Measurements from ENCODE around the gene ARRDC2.
"Not testable (repeated sequence)": the region's sequence is repeated elsewhere in the genome, so short reads cannot be mapped to it uniquely, and the experiment has no call there.

ARRDC2 gene

DNA sequence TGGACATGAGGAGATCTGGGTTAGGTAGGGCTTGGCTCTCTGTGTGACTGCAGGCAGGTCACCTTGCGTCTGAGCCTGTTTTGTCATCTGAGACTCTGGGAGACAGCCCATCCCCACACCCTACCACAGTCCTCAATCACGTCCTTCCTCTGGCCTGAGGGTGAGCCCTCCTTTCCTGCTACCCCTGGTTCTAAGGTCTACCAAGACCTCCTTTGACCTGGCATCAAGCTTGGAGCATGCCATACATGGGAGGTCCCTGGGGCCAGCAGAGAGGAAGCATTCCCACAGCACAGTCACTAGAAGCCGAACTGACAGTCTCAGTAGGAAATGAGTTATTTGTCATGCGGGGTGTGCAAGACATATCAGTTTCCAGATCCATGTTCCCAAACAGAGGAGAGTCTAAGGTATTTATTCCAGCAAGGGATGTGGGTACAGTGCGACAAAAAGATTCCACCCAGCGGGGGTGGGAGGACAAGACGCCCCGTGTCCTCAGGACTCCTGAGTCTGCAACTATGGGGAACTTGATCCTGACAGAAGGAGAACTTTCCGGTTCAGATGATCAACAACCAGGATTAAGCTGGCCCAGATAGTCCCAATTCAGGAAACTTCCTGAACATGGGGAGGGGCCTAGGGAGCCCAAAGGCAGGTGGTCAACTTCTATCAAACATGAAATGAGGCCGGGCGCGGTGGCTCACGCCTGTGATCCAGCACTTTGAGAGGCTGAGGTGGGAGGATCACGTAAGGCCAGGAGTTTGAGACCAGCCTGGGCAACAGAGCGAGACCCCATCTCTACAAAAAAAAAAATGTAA, 9.5 kb downstream of the ARRDC2 start:
- DNase-seq: no peak

DNA sequence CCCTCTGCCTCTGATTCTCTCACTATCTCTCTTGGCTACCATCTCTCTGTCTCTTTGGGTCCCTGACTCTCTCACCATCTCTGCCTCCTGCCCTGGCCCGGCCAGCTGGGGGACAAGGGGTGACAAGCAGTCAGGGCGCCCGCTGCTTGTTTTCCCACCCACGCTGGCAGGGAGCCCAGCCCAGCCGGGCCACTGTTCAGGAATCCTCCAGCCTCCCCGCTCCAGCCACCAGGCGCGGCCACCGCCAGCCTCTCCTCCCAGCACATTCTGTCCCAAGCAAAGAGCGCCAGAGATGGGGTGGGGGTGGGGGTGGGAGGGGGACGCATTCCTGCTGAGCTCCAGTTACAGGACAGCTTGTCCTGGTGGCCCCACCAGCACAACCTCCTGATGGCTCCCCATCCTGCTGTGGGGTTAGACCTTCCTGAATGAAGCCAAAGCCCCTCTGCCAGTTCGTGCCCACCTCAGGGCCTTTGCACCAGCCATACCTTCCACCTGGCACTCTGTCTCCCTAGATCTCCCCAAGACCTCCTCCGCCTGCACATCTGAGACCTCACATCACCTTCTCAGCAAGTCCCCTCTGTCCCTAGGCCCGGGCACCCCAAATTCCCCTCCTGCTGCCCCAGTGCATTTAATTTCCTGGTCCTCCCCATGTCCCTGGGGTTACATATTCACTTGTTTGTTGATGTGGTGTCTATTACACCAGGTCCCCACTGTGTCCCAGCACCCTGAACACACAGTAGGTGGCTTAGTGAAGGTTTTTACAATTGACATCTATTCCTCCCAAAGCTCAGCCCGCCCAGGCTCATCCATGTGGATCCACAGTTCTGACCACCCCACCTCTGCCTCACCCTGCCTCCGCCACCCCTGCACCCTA, 12.5 kb downstream of the ARRDC2 start:
- DNase-seq: no peak

DNA sequence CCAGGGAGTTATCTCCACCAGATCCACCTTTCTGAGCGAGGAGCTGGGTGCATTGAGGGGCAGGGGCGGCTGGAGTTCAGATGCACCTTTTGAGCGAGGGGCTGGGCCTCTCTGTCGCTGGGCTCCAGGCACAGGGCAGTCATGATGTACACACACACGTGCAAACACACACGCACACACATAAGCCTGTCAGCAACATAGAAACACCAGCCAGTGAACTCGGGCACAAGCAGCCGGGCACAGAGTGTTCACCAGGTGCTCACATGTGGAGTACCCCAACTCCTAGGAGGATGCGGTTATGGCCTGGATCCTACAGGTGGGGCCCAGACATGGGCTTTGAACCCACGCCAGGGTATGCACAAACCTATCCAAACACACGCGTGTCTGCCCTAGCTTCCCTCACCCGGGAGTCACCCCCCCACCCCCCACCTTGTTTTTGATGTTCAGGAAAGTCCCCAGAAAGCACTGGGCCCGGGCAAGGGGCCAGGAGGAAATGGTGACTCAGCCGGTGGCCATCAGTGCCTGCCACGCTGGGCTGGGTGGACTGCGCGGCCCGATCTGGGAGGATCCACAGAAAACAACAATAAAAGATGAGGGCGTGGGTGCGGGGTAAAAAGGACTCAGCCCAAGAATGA, 13.3 kb downstream of the ARRDC2 start:
- peak; percentile 74 for DNase-seq

DNA sequence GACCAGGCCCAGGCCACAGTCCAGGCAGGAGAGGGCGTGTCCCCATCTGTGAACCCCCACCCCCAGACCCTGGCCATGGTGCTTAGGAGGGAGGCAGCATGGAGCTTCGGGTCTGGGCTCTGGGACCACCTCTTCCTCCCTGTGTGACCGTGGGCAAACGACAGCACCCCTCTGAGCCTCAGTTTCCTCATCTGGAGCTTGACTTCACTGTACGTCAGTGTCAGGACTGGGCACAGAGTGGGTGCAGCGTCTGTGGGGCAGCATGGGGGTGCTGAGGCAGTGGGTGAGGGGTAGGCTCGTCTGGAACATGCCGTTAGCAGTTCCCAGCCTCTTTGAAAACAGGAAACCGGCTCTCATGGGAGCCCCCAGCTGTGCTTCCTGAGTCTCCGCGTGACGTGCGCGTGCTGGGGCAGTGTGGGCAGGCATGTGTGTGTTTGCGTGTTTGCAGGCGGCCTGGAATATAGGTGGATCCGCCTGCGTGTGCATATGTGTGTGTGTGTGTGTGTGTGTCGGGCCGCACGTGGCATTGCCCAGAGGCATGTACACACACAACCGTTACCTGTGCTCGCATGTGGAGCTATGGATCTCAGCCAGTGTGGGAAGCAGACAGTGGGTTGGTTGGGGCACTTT, 15.8 kb downstream of the ARRDC2 start:
- peak; percentile 63 for DNase-seq

- DNase-seq: no peak
Observed at GRCh38 chr19:18027151-18027550, 19.2 kb downstream of the ARRDC2 start.

DNA sequence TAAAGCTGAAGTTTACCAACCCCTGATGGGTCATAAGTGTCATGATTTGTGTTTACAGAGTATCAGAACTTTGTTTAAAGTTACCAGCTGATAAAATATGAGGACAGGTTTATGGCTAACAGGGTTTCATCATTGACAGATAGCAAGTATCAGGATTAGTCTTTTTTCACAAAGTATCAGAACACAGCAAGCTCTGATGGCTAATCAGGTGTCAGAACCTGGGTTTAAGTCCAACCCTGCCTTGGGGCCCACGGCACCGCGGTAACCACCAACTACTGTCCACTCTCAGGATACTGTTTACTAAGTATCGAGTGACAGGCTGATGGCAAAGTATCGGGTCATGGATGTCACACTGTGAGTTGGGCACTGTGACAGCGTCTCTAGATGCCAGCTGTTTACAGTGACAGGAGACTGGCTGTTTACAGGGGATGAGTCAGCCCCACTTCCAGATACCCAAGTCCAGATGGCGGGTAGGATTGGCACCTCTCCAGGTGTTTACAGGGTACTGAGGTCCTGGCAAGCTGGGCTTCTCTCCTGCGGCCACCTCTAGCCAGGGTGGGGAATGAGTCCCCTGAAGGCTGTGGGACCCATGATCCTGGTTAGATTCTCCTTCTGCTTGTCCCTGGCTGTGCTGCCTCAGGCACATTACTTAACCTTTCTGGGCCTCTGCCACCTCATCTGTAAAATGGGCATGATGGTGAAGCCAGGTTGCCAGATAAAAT, 21.8 kb downstream of the ARRDC2 start:
- no peak for DNase-seq

GRCh38 chr19:18031401-18031800, 23.4 kb downstream of the ARRDC2 start:
- not testable (repeated sequence) for DNase-seq

- not testable (repeated sequence) for DNase-seq
Observed at GRCh38 chr19:18032102-18032501, 24.1 kb downstream of the ARRDC2 start.

- DNase-seq: no peak
Observed at GRCh38 chr19:18041054-18041453, 33.1 kb downstream of the ARRDC2 start.

GRCh38 chr19:18043676-18044075, 35.7 kb downstream of the ARRDC2 start:
- no peak for DNase-seq

GRCh38 chr19:18044825-18045304, 36.9 kb downstream of the ARRDC2 start:
- peak; percentile 76 for DNase-seq

DNA sequence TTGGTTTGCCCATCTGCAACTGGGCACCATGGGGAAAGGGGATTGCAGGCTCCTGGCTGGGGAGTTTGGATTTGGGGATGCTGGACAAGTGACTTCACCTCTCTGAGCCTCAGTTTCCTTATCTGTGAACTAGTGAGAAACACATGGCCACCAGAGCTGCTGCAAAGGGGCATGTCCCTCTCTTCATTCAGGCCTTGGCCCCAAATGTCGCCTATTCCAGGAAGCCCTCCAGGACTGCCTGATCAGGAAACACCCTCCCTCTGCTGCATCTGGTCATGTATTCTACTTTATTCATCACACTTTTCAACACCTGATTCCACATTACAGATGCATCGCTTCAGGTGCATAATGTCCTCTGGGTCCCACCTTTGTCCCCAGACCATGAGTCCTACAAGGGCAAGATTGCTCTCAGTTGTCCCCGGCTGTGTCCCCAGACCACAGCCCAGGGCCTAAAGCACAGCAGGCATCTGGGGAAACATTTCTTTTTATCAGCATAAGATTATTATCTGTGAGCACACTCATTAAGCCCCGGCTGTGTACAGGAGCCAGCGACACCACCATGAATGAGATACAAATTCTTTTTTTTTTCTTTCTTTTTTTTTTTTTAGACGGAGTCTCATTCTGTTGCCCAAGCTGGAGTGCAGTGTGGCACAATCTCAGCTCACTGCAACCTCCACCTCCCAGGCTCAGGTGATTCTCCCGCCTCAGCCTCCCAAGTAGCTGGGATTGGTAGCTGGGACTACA, 37.5 kb downstream of the ARRDC2 start:
- no peak for DNase-seq

- no peak for DNase-seq
Observed at GRCh38 chr19:18046059-18046718, 38.2 kb downstream of the ARRDC2 start.

DNA sequence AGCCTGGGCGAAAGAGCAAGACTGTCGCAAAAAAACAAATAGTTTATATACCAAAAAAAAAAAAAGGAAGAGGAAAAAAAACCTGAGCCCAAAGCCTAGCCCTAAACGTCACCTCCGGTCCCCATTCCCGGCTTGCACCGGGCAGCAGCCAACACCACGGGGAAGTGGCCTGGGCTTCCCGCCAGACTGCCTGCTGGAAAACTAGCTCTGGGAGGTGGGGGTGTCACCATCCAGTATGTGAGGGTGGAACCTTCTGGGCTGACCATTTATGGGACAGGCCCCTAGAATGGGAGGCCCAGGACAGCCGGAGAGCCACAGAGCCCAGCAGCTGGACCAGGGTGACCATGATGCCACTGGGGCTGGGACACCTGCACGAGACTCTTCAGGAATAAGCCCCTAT, 41.4 kb downstream of the ARRDC2 start:
- DNase-seq: no peak

DNA sequence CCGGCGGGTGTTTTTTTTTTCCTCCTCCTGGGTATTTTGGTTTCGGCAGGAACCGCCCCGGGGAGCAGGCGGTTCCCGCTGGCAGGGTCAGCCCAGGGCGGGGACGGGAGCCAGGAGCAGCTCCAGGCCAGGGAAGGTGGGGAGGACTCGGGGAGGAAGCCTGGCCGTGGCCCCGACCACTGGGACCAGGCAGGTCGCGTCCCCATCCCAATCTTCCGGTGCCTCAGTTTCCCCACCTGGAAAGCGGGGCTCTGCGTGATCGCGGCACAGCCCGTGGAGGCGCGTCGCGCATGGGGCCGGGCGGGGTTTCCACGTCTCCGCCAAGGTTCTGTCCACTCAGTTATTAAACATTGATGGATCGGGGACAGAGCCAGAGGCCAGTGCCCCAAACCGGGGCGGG, 43.9 kb downstream of the ARRDC2 start:
- no peak for DNase-seq

DNA sequence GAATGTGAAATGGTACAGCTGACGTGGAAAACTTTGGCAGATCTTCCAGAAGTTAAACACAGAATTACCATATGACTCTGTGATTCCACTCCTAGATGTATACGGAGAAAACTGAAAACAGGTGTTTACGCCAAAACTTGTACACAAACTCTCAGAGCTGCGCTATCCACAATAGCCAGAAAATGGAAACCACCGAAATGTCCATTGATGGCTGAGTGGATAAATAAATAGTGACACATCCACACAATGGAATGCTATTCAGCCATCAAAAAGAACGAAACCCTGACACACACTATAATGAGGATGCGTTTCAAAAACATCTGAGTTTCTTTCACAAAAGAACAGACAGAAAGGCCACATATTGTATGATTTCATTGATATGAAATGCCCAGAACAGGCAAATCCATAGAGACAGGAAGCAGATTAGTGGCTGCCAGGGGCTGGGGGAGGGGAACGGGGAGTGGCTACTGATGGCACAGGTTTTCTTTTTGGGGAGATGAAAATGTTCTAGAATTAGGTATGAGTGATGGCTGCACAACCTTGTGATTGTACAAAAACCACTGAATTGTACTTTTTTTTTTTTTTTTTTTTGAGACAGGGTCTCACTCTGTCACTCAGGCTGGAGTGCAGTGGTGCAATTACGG, 45.7 kb downstream of the ARRDC2 start:
- DNase-seq: no peak

DNA sequence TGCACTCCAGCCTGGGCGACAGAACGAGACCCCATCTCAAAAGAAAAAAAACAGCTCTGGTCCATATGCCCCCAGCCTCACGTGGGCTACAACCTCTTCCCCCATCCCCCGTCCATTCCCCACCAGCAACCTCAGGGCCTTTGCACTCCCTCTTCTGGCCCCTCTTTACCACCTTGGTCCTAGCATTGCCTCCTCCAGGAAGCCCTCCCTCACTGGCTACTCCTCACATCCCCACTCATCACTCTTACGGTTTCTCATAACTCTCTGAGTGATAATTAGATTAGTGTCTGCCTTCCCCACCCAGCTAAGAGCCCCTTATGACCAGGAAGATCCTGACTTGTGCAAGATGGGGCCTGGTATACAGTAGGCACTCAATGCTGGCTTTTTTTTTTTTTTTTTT, 48.0 kb downstream of the ARRDC2 start:
- no peak for DNase-seq

- no peak for DNase-seq
Observed at GRCh38 chr19:18057557-18057956, 49.6 kb downstream of the ARRDC2 start.

- peak; percentile 71 for DNase-seq
Observed at GRCh38 chr19:18058208-18059009, 50.4 kb downstream of the ARRDC2 start.
